K562 (cell line): ENCODE measurements around the gene MATR3. TPM values are rescaled to one million over a fixed set of nuclear protein-coding genes. Genes with fewer than 3 reads are reported as not detected.

Experiments used
- CCAR2 ChIP-seq: fragments of 200-400 bp; formaldehyde crosslinking; IDR thresholded peaks from 2 replicates; pipeline ENCODE4 v1.6.1; 2017; ENCODE audit warnings: mild to moderate bottlenecking, low read depth, low read length
- CTBP1 ChIP-seq: fragments of 450-650 bp; IDR thresholded peaks from 2 replicates; pipeline ENCODE4 v1.6.1; 2016; ENCODE audit warnings: borderline replicate concordance
- FOXM1 ChIP-seq, 2 experiments: fragments of 450-650 bp in 1 of 2; sonication (generic) in 1 of 2; formaldehyde crosslinking in 1 of 2; IDR thresholded peaks; 2 replicates each; pipeline versions ENCODE4 v1.6.1 to v1.9.0; 2017 to 2022; ENCODE audit warnings: low read depth in 2 of 2, mild to moderate bottlenecking in 2 of 2, missing genetic modification reagents in 1 of 2, moderate library complexity in 1 of 2
- HMG20B ChIP-seq: fragments of 250-450 bp; sonication (Bioruptor Pico); IDR thresholded peaks from 2 replicates; pipeline ENCODE4 v1.5.0; 2021; ENCODE audit warnings: mild to moderate bottlenecking
- NCOA1 ChIP-seq: fragments of 450-650 bp; IDR thresholded peaks from 2 replicates; pipeline ENCODE4 v1.6.1; 2016; ENCODE audit warnings: low read depth
- RBFOX2 ChIP-seq: fragments of 200-400 bp; formaldehyde crosslinking; IDR thresholded peaks from 2 replicates; pipeline ENCODE4 v1.6.1; 2017; ENCODE audit warnings: low read depth, mild to moderate bottlenecking, low read length, moderate library complexity
- RCOR1 ChIP-seq, 2 experiments: IDR thresholded peaks; 2 replicates each; pipeline ENCODE4 v1.6.1; 2012; ENCODE audit warnings: low read depth in 2 of 2, low read length in 2 of 2, borderline replicate concordance in 1 of 2, improper control_type of control experiment in 1 of 2
- SIX5 ChIP-seq, 2 experiments: IDR thresholded peaks; 2 replicates each; pipeline ENCODE4 v1.6.1; 2011; ENCODE audit warnings: low read length in 2 of 2, borderline replicate concordance in 1 of 2, low read depth in 1 of 2, mild to moderate bottlenecking in 1 of 2, moderate library complexity in 1 of 2; ENCODE audit not compliant: insufficient read depth in 1 of 2
- SRSF1 ChIP-seq: fragments of 200-400 bp; formaldehyde crosslinking; IDR thresholded peaks from 2 replicates; pipeline ENCODE4 v1.6.1; 2017; ENCODE audit warnings: mild to moderate bottlenecking, low read depth, low read length, moderate library complexity
- TAL1 ChIP-seq: fragments of 450-650 bp; IDR thresholded peaks from 2 replicates; pipeline ENCODE4 v1.6.1; 2016; ENCODE audit warnings: mild to moderate bottlenecking
- TRIM24 ChIP-seq, 2 experiments: fragments of 450-650 bp; IDR thresholded peaks; 2 replicates each; pipeline ENCODE4 v1.6.1; 2016
- ZSCAN29 ChIP-seq: fragments of 450-650 bp; IDR thresholded peaks from 2 replicates; pipeline ENCODE4 v1.6.1; 2017
- polyA plus RNA-seq, 8 experiments: library from polyadenylated mRNA; depleted of rRNA in 4 of 8; stranded (reverse) in 5 of 8; unstranded in 3 of 8; fragments of >200 nt; fragmentation: Nextera tagmentation in 2 of 8; fragmentation: Illumina TruSeq in 1 of 8; extraction: Ambion mirVana in 2 of 8; extraction: Trizol in 1 of 8; gene quantifications; 2 replicates each; pipeline versions ENCODE4 v1.2.1 to v1.2.3, GENCODE V29; 2011 to 2014; ENCODE audit warnings: inconsistent platforms in 1 of 8, missing spikeins in 1 of 8
- total RNA-seq, 7 experiments: library from RNA; depleted of rRNA in 6 of 7; stranded (reverse); fragments of >200 nt in 6 of 7; fragmentation: Illumina TruSeq in 2 of 7; extraction: Trizol in 2 of 7; gene quantifications; 2 replicates each; pipeline versions ENCODE4 v1.2.1 to v1.2.3, GENCODE V29; 2011 to 2021; ENCODE audit warnings: low replicate concordance in 1 of 7
- TF ChIP-seq, protein P1 (sequence below), 2 experiments: fragments of 450-650 bp in 1 of 2; IDR thresholded peaks; 2 replicates each; pipeline ENCODE4 v1.6.1; 2011 to 2017; ENCODE audit warnings: low read depth in 2 of 2, antibody characterized with exemption in 1 of 2, borderline replicate concordance in 1 of 2, low read length in 1 of 2, mild to moderate bottlenecking in 1 of 2, mixed read lengths in 1 of 2; ENCODE audit not compliant: control insufficient read depth in 1 of 2
- TF ChIP-seq, protein P2 (sequence below): sonication (generic); formaldehyde crosslinking; IDR thresholded peaks from 2 replicates; pipeline ENCODE4 v1.8.0; 2022; ENCODE audit warnings: mild to moderate bottlenecking, missing genetic modification reagents
- TF ChIP-seq, protein P3 (sequence below): fragments of 450-650 bp; conservative IDR thresholded peaks from 2 replicates; pipeline ENCODE4 v1.6.1; 2016; ENCODE audit warnings: missing genetic modification characterization, low read depth, mild to moderate bottlenecking, missing compliant biosample characterization, moderate library complexity
- TF ChIP-seq, protein P4 (sequence below): sonication (generic); formaldehyde crosslinking; IDR thresholded peaks from 2 replicates; pipeline ENCODE4 v1.8.1; 2023; ENCODE audit warnings: missing genetic modification reagents, mild to moderate bottlenecking, borderline replicate concordance

Gene MATR3
- total and polyA plus RNA-seq, 9 of the 15 experiments (the other 6 are each of a cell fraction or from before 2014, with no cell fraction given) = 150 to 425 (median 263) TPM

DNA sequence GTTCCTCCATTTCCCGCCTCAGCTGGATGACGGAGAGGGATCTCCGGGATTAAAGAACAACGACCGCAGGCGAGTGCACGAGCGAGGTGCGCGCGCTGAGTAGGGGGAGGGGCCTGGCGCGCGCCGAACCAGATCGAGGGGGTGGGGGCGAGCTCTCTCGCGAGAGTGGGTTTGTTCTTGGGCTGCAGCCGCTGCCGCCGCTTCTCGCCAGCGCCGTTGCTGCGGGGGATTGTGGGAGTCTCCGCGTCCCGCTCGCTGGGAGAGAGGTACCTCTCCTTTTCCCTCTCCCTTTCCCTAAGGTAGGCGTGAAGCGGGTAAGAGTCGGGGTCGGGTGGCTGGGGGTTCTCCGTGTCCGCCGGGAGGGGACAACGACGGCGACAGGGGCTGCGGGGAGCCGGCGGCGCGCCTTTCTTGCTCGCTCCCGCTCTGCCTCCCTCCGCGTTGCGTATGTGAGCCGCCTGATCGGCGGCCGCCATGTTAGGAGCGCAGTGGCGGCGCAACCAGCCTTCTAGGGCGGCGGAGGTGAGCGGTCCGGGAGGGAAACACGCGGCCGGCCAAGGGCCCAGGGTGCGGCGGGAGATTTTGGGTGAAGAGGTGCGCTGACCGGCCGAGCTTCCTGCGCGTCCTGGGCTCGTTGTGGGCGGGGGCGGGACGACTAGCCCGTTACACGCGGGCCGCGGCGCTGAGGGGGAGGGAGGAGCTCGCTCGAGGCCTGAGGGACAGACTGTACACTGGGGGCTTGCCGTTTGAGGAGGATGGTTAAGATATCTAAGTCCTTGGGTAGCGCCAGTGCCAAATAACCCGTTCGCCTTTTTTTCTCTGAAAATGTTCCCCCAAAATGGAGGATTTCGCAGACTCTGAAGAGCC is at the start of gene MATR3 (continued):
- TF ChIP-seq, protein P1, sequence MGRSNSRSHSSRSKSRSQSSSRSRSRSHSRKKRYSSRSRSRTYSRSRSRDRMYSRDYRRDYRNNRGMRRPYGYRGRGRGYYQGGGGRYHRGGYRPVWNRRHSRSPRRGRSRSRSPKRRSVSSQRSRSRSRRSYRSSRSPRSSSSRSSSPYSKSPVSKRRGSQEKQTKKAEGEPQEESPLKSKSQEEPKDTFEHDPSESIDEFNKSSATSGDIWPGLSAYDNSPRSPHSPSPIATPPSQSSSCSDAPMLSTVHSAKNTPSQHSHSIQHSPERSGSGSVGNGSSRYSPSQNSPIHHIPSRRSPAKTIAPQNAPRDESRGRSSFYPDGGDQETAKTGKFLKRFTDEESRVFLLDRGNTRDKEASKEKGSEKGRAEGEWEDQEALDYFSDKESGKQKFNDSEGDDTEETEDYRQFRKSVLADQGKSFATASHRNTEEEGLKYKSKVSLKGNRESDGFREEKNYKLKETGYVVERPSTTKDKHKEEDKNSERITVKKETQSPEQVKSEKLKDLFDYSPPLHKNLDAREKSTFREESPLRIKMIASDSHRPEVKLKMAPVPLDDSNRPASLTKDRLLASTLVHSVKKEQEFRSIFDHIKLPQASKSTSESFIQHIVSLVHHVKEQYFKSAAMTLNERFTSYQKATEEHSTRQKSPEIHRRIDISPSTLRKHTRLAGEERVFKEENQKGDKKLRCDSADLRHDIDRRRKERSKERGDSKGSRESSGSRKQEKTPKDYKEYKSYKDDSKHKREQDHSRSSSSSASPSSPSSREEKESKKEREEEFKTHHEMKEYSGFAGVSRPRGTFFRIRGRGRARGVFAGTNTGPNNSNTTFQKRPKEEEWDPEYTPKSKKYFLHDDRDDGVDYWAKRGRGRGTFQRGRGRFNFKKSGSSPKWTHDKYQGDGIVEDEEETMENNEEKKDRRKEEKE (IDR thresholded peaks at IDR 0.05; ENCODE audit: borderline replicate concordance in 1 of 2, control insufficient read depth in 1 of 2, low read depth in 2 of 2, low read length in 1 of 2) = no peak
- no peak for TF ChIP-seq CCAR2
- TF ChIP-seq, protein P2, sequence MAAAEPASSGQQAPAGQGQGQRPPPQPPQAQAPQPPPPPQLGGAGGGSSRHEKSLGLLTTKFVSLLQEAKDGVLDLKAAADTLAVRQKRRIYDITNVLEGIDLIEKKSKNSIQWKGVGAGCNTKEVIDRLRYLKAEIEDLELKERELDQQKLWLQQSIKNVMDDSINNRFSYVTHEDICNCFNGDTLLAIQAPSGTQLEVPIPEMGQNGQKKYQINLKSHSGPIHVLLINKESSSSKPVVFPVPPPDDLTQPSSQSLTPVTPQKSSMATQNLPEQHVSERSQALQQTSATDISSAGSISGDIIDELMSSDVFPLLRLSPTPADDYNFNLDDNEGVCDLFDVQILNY (CRISPR knock-in tag) = no peak
- peak; percentile 22; the same call in 1 of the 2 replicates for TF ChIP-seq NCOA1
- TF ChIP-seq TAL1 = no peak
- no peak for TF ChIP-seq ZSCAN29
- TF ChIP-seq SIX5 (IDR thresholded peaks at IDR 0.05; ENCODE audit: borderline replicate concordance in 1 of 2, insufficient read depth in 1 of 2, low read depth in 1 of 2, low read length in 2 of 2) = no peak
- no peak for TF ChIP-seq HMG20B (CRISPR knock-in tag)
- TF ChIP-seq, protein P3, sequence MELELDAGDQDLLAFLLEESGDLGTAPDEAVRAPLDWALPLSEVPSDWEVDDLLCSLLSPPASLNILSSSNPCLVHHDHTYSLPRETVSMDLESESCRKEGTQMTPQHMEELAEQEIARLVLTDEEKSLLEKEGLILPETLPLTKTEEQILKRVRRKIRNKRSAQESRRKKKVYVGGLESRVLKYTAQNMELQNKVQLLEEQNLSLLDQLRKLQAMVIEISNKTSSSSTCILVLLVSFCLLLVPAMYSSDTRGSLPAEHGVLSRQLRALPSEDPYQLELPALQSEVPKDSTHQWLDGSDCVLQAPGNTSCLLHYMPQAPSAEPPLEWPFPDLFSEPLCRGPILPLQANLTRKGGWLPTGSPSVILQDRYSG (tag) = 0 out of 2 replicates have a peak, but pooled peaks have one; percentile 17
- TF ChIP-seq RCOR1 (IDR thresholded peaks at IDR 0.05; ENCODE audit: borderline replicate concordance in 1 of 2, low read depth in 2 of 2, low read length in 2 of 2) = peak in 1 of 2 experiments; percentile 35; a peak in 2 of 4 replicates
- TF ChIP-seq CTBP1 = peak; percentile 75
- TF ChIP-seq FOXM1 (IDR thresholded peaks at IDR 0.05; ENCODE audit: low read depth) = no peak
- no peak for TF ChIP-seq FOXM1 (CRISPR knock-in tag; IDR thresholded peaks at IDR 0.05; ENCODE audit: low read depth)
- TF ChIP-seq SRSF1 = peak; percentile 73; the same call in 1 of the 2 replicates
- peak; percentile 99 for TF ChIP-seq RBFOX2
- TF ChIP-seq, protein P4, sequence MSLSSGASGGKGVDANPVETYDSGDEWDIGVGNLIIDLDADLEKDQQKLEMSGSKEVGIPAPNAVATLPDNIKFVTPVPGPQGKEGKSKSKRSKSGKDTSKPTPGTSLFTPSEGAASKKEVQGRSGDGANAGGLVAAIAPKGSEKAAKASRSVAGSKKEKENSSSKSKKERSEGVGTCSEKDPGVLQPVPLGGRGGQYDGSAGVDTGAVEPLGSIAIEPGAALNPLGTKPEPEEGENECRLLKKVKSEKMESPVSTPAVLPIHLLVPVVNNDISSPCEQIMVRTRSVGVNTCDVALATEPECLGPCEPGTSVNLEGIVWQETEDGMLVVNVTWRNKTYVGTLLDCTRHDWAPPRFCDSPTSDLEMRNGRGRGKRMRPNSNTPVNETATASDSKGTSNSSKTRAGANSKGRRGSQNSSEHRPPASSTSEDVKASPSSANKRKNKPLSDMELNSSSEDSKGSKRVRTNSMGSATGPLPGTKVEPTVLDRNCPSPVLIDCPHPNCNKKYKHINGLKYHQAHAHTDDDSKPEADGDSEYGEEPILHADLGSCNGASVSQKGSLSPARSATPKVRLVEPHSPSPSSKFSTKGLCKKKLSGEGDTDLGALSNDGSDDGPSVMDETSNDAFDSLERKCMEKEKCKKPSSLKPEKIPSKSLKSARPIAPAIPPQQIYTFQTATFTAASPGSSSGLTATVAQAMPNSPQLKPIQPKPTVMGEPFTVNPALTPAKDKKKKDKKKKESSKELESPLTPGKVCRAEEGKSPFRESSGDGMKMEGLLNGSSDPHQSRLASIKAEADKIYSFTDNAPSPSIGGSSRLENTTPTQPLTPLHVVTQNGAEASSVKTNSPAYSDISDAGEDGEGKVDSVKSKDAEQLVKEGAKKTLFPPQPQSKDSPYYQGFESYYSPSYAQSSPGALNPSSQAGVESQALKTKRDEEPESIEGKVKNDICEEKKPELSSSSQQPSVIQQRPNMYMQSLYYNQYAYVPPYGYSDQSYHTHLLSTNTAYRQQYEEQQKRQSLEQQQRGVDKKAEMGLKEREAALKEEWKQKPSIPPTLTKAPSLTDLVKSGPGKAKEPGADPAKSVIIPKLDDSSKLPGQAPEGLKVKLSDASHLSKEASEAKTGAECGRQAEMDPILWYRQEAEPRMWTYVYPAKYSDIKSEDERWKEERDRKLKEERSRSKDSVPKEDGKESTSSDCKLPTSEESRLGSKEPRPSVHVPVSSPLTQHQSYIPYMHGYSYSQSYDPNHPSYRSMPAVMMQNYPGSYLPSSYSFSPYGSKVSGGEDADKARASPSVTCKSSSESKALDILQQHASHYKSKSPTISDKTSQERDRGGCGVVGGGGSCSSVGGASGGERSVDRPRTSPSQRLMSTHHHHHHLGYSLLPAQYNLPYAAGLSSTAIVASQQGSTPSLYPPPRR (CRISPR knock-in tag) = no peak
- TF ChIP-seq TRIM24 (IDR thresholded peaks at IDR 0.05) = peak; percentile 11 to 16; a peak in 1 of 4 replicates
